ENCODE results near the gene PELI1.
"Not testable (repeated sequence)": the region's sequence is repeated elsewhere in the genome, so short reads cannot be mapped to it uniquely, and the experiment has no call there.

PELI1 gene

GRCh38 chr2:64079688-64080087 is 64.5 kb downstream of the PELI1 start:
- DNase-seq: not testable (repeated sequence)

GRCh38 chr2:64076828-64077227 is 67.4 kb downstream of the PELI1 start:
- DNase-seq: not testable (repeated sequence)

DNA sequence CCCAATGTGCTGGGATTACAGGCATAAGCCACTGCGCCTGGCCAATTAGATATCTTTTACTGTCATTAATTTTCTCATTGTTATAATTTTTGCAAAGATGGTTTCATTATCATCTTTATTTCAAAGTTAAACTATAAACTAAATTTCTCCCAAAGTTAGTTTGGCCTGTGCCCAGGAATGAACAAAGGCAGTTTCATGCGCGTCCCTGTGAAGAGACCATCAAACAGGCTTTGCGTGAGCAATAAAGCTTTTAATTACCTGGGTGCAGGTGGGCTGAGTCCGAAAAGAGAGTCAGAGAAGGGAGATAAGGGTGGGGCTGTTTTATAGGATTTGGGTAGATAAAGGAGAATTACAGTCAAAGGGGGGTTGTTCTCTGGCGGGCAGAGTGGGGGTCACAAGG is 69.6 kb downstream of the PELI1 start:
- DNase-seq: not testable (repeated sequence)

- no peak for DNase-seq
Measured at GRCh38 chr2:64067326-64067725, 76.9 kb downstream of the PELI1 start.

- DNase-seq: no peak
Measured at GRCh38 chr2:64065516-64065915, 78.7 kb downstream of the PELI1 start.

DNA sequence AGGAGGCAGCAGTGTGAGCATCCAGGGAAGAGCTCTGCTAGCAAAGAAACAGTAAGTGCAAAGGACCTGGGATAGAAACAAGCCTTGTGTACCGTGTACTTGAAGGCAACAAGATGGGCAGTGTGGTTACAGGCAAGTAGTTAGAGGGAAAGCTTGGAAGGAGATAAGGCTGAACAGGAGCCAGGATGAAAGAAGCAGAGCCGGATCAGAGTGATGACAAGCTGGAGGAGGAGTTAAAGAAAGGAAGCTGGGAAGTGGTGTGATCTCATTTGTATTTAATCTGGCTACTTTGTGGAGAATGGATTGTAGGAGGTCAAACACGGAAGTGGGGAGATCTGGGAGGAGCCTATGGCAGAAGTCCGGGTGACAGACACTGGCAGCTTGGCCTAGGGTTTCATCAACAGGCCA is 80.3 kb downstream of the PELI1 start:
- no peak for DNase-seq

GRCh38 chr2:64063454-64063853 is 80.8 kb downstream of the PELI1 start:
- no peak for DNase-seq

DNA sequence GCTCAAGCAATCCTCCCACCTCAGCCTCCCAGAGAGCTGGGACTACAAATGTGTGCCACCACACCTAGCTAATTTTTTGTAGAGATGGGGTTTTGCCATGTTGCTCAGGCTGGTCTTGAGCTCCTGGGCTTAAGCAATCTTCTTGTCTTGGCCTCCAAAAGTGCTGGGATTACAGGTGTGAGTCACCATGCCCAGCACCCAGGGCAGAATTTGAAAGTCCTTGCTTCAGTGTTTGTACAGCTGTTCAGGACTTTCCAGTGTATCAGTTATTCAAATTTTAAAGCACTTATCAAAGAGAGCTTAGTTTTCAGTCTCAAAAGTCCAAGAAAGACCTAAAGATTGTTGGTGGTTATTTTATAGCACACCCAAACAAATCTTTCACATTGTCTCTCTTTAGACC is 81.4 kb downstream of the PELI1 start:
- DNase-seq: no peak

- no peak for DNase-seq
Measured at GRCh38 chr2:64059270-64059669, 85.0 kb downstream of the PELI1 start.

- DNase-seq: no peak
Measured at GRCh38 chr2:64056021-64056420, 88.2 kb downstream of the PELI1 start.

DNA sequence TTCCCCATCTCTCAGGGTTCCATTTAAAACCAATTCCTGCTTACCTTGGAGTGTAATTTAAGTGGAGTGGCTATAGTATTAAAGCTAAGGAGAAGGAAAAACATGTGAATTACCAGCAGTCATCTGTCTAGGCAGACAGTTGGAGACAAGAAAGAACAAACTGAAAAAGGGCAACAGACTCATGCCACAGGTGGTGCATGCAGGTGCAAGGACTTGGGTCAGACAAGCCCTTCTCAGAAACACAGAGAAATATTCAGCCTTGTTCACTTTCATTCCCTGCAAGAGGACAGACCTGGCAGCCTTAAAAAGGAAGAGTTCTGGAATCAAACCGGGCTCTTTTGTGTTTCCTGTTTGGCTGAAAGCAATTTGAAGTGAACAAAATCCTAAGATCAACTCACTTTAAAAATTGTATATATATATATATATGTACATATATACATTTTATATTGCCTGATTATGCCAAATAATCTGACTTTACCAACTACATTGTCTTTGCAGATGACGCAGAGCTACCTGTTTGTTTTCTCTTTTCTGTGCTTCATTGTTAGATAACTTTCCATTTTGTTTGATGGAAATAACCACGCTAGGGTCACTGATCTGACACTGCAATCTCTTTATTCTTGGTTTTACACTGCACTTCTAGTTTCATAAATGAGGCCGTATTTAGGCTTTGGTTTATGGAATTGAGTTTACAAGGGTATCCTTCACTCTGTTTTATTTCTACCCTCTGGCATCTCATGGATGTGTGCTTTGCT is 89.9 kb downstream of the PELI1 start:
- no peak for DNase-seq

- peak in 1 of 2 donors; percentile 37 for DNase-seq
Measured at GRCh38 chr2:64052463-64053241, 91.6 kb downstream of the PELI1 start.

GRCh38 chr2:64049633-64050220 is 94.5 kb downstream of the PELI1 start:
- peak; percentile 76 to 83 for DNase-seq

GRCh38 chr2:64045938-64046337 is 98.3 kb downstream of the PELI1 start:
- no peak for DNase-seq
